ENCODE data around the gene NRG3. TPM values are rescaled to one million over a fixed set of nuclear protein-coding genes. Genes with fewer than 3 reads are reported as not detected.

Gene NRG3
- total RNA-seq, 1 donor from 2014 or later: 0.19 TPM

GRCh38 chr10:82161264-82161663 is 286.3 kb downstream of the NRG3 start:
- ATAC-seq (ENCODE audit: poor library complexity) (no peak), DNase-seq (no peak)
- intact Hi-C loops (cut with DNase I): no loop called here

- ATAC-seq (ENCODE audit: poor library complexity) (no peak), DNase-seq (no peak)
- intact Hi-C loops (cut with DNase I): no loop called here
Measured at GRCh38 chr10:82162549-82163195, 287.7 kb downstream of the NRG3 start.

GRCh38 chr10:82171899-82172298 is 296.9 kb downstream of the NRG3 start:
- ATAC-seq (ENCODE audit: poor library complexity) (no peak), DNase-seq (no peak)

GRCh38 chr10:82176587-82176986 is 301.6 kb downstream of the NRG3 start:
- DNase-seq (no peak), ATAC-seq (ENCODE audit: poor library complexity) (no peak)
- intact Hi-C loops (cut with DNase I): no loop called here

More at GRCh38 chr10:82171899-82172298, 296.9 kb downstream of the NRG3 start:
- intact Hi-C loops (cut with DNase I): no loop called here

- no peak for DNase-seq
Measured at GRCh38 chr10:82190432-82191260, 315.7 kb downstream of the NRG3 start.

DNA sequence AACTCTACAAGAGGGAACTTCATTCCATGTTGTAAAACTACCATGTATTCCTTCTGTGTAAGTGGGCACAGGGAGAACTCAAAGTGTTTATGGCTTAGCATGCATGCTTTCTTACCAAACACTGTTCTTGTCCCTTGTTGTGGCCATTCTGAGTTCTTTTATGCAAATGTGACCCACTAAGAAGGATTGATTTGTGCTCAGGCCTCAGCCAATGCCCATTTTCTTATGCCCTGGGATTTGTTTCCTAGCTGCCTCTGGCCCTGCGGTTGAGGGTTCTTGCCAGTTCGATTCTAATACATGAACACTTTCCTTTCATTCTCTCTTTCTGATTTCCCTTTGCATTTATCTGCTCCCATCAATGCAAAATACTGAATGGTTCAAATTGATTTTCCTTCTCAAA is 316.7 kb downstream of the NRG3 start:
- intact Hi-C loops (cut with DNase I): no loop called here

More at GRCh38 chr10:82190432-82191260, 315.7 kb downstream of the NRG3 start:
- intact Hi-C loops (cut with DNase I): no loop called here
- ATAC-seq (ENCODE audit: poor library complexity): no peak

DNA sequence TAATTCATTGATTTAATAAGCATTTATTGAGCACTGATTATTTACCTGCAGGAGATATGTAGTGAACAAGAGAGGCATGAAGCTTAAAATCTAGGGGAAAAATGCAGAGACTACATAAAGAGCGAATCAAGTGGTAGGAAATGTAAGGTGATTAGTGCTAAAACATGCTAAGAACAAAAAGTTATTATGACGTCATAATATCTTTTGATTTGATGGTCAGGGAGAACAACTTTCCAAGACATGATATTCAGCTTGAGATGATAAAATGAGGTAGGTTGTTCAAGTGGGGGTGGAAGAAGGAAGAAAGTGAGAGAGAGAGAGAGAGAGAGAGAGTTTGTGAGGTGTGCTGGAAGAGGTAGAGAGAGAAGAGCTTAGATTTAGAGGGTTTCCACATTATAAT is 317.7 kb downstream of the NRG3 start:
- no peak for ATAC-seq (ENCODE audit: poor library complexity)
- DNase-seq: no peak
- intact Hi-C loops (cut with DNase I): no loop called here

More for the DNA sequence above, 316.7 kb downstream of the NRG3 start:
- DNase-seq: no peak
- no peak for ATAC-seq (ENCODE audit: poor library complexity)

GRCh38 chr10:82194419-82194818 is 319.4 kb downstream of the NRG3 start:
- intact Hi-C loops (cut with DNase I): no loop called here
- no peak for DNase-seq

DNA sequence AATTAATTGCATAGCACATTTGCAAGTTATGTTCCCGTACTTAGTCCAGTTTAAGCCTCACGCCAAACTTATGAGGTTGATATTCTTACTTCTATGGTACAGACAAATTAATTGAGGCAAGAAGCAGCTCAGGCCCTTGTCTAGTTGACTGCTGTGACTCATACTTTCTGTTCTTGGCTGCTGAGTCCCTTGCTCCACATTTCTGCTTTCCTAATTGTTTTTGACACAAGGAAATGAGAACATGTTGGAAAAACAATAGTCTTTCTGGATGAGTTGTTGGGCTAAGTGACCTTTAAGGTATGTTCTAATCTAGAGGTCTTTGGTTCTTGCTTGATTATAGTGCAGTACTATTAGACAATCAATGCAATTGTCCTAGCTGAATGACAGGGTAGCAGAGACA is 331.8 kb downstream of the NRG3 start:
- ATAC-seq (ENCODE audit: poor library complexity) (no peak), DNase-seq (no peak)
- intact Hi-C loops (cut with DNase I): no loop called here

More at GRCh38 chr10:82194419-82194818, 319.4 kb downstream of the NRG3 start:
- ATAC-seq (ENCODE audit: poor library complexity): no peak

- ATAC-seq (ENCODE audit: poor library complexity) (no peak), DNase-seq (no peak)
- intact Hi-C loops (cut with DNase I): no loop called here
Measured at GRCh38 chr10:82208726-82209125, 333.7 kb downstream of the NRG3 start.

DNA sequence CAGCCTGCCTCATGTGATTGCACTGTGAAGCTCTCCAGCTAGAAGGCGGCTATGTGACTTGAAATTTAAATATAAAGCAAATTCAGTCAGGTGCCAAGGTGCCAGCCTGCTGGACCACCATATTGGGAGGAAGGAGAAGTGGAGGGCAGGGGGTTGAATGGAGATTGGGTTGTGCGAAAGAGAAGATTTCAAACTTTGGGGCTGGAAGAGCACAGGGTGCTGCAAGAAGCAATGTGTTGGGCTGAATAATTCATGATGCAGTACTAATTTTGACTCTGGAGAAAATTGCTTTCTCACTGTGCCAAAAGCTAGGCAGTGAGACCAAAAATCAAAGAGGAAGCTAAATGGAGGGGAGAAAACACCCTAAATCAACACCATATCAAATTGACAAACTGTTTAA is 335.3 kb downstream of the NRG3 start:
- intact Hi-C loops (cut with DNase I): no loop called here
- ATAC-seq (ENCODE audit: poor library complexity) (no peak), DNase-seq (no peak)

DNA sequence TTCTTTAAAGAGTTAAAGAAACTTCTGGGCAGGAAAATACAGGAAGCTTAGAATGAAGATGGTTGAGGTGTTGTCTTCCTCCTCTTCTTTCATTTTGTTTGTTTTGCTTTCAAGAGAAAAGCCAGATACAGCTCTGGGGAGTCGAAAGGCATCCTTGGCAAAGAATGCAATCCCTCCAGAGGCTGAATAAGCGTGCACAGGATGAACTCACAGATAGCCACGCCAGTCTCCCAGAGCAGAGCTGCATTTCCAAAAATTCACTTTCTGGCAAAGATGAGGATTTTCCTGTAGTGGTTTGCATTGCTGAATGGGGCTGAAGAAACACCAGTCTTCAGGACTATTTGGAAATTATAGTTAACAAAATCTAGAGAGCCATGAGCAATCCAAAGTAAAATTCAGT is 336.4 kb downstream of the NRG3 start:
- intact Hi-C loops (cut with DNase I): no loop called here
- ATAC-seq (ENCODE audit: poor library complexity) (no peak), DNase-seq (no peak)

DNA sequence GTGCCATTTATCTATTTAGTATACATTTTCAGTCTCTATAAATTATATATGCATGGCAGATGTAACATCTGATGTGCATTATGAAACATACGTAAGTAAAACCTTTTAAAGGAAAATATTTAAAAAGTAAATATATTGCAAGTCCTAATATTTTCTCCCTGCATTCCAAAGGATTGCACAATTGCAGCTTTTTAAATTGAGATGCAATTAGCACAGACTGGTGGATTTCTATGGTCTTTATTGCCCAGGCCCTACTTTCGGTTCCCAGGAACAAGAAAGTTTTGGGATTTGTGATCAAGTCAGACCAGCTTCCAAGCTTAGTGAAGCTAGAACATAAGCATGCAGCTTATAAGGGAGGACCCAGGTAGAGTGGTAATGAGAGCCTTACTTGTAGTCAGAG is 337.8 kb downstream of the NRG3 start:
- DNase-seq (no peak), ATAC-seq (ENCODE audit: poor library complexity) (no peak)
- intact Hi-C loops (cut with DNase I): no loop called here

DNA sequence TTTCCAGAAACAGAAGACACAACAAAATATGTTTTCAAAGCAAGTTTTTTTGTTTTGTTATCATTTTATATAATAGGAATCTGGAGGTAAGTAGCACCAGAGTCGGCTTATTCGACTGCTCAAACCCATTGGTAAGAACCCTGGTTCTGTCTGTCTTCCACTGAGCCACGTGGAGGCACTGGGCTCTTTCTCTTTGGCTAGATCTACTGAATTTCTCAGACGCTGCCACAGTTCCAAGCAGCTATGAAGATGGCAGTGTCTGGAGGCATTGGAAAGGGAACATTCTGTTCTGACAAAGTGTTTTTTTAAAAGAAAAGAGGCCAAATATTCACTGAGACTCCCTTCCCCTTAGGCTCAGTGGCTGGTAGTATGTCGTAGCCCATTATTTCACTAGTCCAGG is 338.8 kb downstream of the NRG3 start:
- intact Hi-C loops (cut with DNase I): no loop called here
- ATAC-seq (ENCODE audit: poor library complexity): no peak

GRCh38 chr10:82221056-82221455 is 346.1 kb downstream of the NRG3 start:
- DNase-seq (no peak), ATAC-seq (ENCODE audit: poor library complexity) (no peak)
- intact Hi-C loops (cut with DNase I): no loop called here

More for the DNA sequence above, 338.8 kb downstream of the NRG3 start:
- no peak for DNase-seq

DNA sequence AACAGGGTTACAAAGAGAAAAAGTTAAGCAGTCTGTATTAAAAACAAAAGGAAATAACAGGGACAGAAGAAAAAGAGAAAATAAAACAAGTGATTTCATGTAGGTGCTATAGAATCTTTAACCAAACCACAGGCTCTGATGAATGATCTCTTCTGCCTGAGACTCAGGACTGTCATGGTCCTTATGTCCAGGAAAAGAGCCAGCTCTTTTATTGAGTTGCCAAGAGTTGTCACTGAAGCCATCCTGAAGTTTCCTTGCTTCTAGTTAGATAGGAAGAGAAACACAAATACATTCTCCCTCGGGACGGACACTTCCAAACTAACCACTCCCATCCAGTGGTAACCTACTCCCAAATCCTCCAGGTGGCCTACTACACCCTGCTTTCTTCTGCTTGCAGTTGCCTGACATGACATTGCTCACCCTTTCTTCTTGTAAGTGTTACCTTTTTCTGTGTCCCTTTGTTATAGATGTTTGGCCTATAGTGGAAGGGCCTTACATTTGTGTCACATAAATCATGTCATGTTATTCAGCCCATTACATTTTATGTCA is 346.7 kb downstream of the NRG3 start:
- intact Hi-C loops (cut with DNase I): no loop called here
- no peak for DNase-seq
- ATAC-seq (ENCODE audit: poor library complexity): no peak

DNA sequence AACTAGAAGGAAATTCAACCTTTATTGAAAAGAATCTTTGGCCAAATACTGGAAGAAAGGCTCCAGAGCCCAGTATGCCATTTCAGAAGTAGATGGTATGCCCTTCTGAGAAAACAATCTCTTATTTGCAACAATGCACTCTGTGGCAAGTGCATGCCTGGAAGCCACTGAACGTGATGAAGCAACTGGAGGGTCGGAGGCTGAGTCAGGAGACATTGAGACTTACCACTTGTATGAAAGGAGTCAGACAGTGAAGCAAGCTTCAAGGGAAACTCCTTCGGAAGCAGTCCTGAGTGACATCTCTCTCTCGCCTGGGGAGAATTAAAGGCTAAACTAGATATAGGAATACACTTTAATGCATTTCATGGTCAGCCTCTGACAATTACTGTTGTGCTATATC is 353.7 kb downstream of the NRG3 start:
- DNase-seq: no peak
- ATAC-seq (ENCODE audit: poor library complexity): no peak
- intact Hi-C loops (cut with DNase I): no loop called here

GRCh38 chr10:82234173-82234572 is 359.2 kb downstream of the NRG3 start:
- no peak for DNase-seq
- no peak for ATAC-seq (ENCODE audit: poor library complexity)
- intact Hi-C loops (cut with DNase I): no loop called here

DNA sequence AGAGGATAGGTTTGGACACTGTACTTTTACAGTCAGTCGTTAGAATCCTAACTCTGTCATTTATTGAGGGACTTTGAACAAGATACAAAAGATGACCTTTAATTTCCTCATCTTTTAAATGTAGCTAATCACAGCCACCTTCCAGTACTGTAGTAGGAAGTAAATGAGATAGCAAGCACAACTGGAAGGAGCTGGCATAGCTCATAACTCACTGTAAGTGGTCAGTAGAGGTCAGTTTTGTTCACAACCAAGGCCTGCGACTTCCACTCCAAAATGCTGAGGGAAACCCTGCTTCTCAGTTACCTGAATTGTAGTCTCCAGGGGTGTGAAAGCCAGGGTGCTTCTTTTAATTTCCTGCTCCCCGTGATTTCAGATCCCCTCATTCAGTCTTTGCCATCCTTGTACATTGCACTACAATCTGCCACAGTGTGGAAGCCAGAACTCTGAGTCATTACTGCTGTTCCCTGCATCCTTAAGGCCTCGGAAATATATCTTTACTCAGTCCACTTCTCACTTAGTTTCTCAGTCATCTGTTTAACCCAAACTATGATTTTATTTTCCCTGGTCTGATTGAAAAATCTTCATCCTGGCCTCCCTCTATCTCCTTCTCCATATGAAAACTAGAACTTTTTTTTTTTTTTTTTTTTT is 361.2 kb downstream of the NRG3 start:
- no peak for ATAC-seq (ENCODE audit: poor library complexity)
- intact Hi-C loops (cut with DNase I): no loop called here
- no peak for DNase-seq
